ENCODE data around the gene SCGB1D2.

DNA sequence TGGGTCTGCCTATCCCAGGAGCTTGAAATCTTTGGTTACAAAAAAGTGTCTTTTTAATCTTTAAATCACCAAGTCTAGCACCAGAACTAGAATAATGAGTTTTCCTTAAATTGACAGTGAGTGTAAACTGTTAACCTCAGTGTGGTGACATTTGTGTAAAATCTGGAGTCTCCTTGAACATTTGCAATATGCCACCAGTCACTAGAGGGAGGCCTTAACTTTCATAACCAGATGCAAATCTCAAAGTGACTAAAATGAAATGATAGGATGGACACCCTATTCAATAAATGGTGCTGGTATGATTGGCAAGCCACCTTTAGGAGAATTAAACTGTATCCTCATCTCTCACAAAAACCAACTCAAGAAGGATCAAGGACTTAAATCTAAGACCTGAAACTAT lies 8.3 kb upstream of the SCGB1D2 start:
- TF ChIP-seq, protein P1, sequence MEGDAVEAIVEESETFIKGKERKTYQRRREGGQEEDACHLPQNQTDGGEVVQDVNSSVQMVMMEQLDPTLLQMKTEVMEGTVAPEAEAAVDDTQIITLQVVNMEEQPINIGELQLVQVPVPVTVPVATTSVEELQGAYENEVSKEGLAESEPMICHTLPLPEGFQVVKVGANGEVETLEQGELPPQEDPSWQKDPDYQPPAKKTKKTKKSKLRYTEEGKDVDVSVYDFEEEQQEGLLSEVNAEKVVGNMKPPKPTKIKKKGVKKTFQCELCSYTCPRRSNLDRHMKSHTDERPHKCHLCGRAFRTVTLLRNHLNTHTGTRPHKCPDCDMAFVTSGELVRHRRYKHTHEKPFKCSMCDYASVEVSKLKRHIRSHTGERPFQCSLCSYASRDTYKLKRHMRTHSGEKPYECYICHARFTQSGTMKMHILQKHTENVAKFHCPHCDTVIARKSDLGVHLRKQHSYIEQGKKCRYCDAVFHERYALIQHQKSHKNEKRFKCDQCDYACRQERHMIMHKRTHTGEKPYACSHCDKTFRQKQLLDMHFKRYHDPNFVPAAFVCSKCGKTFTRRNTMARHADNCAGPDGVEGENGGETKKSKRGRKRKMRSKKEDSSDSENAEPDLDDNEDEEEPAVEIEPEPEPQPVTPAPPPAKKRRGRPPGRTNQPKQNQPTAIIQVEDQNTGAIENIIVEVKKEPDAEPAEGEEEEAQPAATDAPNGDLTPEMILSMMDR (IDR thresholded peaks at IDR 0.05; ENCODE audit: poor library complexity) = peak; percentile 18
- no peak for TF ChIP-seq EZH2 (IDR thresholded peaks at IDR 0.05; ENCODE audit: borderline replicate concordance)

All from hepatocyte (in vitro differentiated cells).